Measurements from ENCODE around the gene MAP2. TPM values are rescaled to one million over a fixed set of nuclear protein-coding genes. Genes with fewer than 3 reads are reported as not detected.
"Not testable (repeated sequence)": the region's sequence is repeated elsewhere in the genome, so short reads cannot be mapped to it uniquely, and the experiment has no call there.

Gene MAP2
- total RNA-seq, 1 donor: 2.2 TPM

GRCh38 chr2:209592106-209592505 is 168.3 kb downstream of the MAP2 start:
- Histone ChIP-seq H3K27me3 (ENCODE audit: insufficient read depth, low read length) (no peaks in the 10 kb centered on the region), H3K4me1 (ENCODE audit: insufficient read depth, low read length) (no peaks in the 10 kb centered on the region), H3K4me2 (ENCODE audit: insufficient read depth, low read length) (no peak overlapping the region), H3K36me3 (ENCODE audit: insufficient read depth, low read length) (no peaks in the 10 kb centered on the region), H3K27ac (ENCODE audit: low read depth, low read length) (no peak overlapping the region), H3K4me3 (ENCODE audit: insufficient read depth, low read length) (no peak overlapping the region), H4K20me1 (ENCODE audit: insufficient read depth, low read length) (no peaks in the 10 kb centered on the region), H2AFZ (ENCODE audit: low read length) (no peak overlapping the region), H3K9me3 (ENCODE audit: low read depth, low read length) (no peaks in the 10 kb centered on the region), H3K79me2 (ENCODE audit: insufficient read depth, low read length) (no peaks in the 10 kb centered on the region)
- no peak for TF ChIP-seq CTCF (IDR thresholded peaks at IDR 0.05; ENCODE audit: extremely low read depth, low read depth, low read length)
- DNase-seq (ENCODE audit: insufficient read length, low spot score, missing footprints): no peak

DNA sequence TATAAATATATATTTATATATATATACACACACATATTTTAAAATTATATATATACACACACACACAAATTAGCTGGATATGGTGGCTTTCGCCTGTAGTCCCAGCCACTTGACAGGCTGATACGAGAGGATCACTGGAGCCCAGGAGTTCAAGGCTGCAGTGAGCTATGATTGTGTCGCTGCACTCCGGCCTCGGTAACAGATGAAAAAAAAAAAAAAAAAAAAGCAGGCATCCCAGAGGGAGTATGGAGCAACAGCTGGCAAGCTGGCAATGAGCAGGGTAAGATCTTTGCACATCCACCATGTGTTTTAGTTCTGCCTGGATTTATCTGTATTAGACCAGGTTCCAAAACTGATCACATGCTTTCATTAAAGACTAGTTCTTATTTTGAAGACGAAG is 170.1 kb downstream of the MAP2 start:
- Histone ChIP-seq H3K27ac (ENCODE audit: low read depth, low read length) (no peak overlapping the region), H3K9me3 (ENCODE audit: low read depth, low read length) (no peaks in the 10 kb centered on the region), H3K4me1 (ENCODE audit: insufficient read depth, low read length) (no peaks in the 10 kb centered on the region), H3K27me3 (ENCODE audit: insufficient read depth, low read length) (no peaks in the 10 kb centered on the region), H3K4me2 (ENCODE audit: insufficient read depth, low read length) (no peak overlapping the region), H3K36me3 (ENCODE audit: insufficient read depth, low read length) (no peaks in the 10 kb centered on the region), H3K4me3 (ENCODE audit: insufficient read depth, low read length) (no peak overlapping the region), H3K79me2 (ENCODE audit: insufficient read depth, low read length) (no peaks in the 10 kb centered on the region), H4K20me1 (ENCODE audit: insufficient read depth, low read length) (no peaks in the 10 kb centered on the region), H2AFZ (ENCODE audit: low read length) (no peak overlapping the region)
- no peak for TF ChIP-seq CTCF (IDR thresholded peaks at IDR 0.05; ENCODE audit: extremely low read depth, low read depth, low read length)
- DNase-seq (ENCODE audit: insufficient read length, low spot score, missing footprints): no peak

GRCh38 chr2:209596262-209596661 is 172.4 kb downstream of the MAP2 start:
- Histone ChIP-seq H4K20me1 (ENCODE audit: insufficient read depth, low read length) (no peaks in the 10 kb centered on the region), H3K4me3 (ENCODE audit: insufficient read depth, low read length) (no peak overlapping the region), H3K36me3 (ENCODE audit: insufficient read depth, low read length) (no peaks in the 10 kb centered on the region), H3K4me1 (ENCODE audit: insufficient read depth, low read length) (no peaks in the 10 kb centered on the region), H2AFZ (ENCODE audit: low read length) (no peak overlapping the region), H3K4me2 (ENCODE audit: insufficient read depth, low read length) (no peak overlapping the region), H3K9me3 (ENCODE audit: low read depth, low read length) (no peaks in the 10 kb centered on the region), H3K27ac (ENCODE audit: low read depth, low read length) (no peak overlapping the region), H3K27me3 (ENCODE audit: insufficient read depth, low read length) (no peaks in the 10 kb centered on the region), H3K79me2 (ENCODE audit: insufficient read depth, low read length) (no peaks in the 10 kb centered on the region)
- no peak for TF ChIP-seq CTCF (IDR thresholded peaks at IDR 0.05; ENCODE audit: extremely low read depth, low read depth, low read length)
- DNase-seq (ENCODE audit: insufficient read length, low spot score, missing footprints): no peak

DNA sequence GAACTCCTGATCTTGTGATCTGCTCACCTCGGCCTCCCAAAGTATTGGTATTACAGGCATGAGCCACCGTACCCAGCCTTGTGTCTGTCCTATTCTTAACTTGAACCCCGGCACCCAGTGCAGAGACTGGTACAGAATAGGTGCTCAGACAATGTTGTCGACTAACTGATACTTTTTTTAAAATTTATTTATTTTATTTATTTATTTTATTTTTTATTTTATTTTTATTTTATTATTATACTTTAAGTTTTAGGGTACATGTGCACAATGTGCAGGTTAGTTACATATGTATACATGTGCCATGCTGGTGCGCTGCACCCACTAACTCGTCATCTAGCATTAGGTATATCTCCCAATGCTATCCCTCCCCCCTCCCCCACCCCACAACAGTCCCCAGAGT is 174.4 kb downstream of the MAP2 start:
- H3K27me3 ChIP-seq (ENCODE audit: insufficient read depth, low read length); H3K4me1 ChIP-seq (ENCODE audit: insufficient read depth, low read length); H3K27ac ChIP-seq (ENCODE audit: low read depth, low read length); H3K9me3 ChIP-seq (ENCODE audit: low read depth, low read length); H4K20me1 ChIP-seq (ENCODE audit: insufficient read depth, low read length); H2AFZ ChIP-seq (ENCODE audit: low read length); H3K36me3 ChIP-seq (ENCODE audit: insufficient read depth, low read length); H3K79me2 ChIP-seq (ENCODE audit: insufficient read depth, low read length); H3K4me3 ChIP-seq (ENCODE audit: insufficient read depth, low read length); H3K4me2 ChIP-seq (ENCODE audit: insufficient read depth, low read length); DNase-seq (ENCODE audit: insufficient read length, low spot score, missing footprints): not testable (repeated sequence)
